ENCODE results near the gene NOP16.

Gene NOP16

GRCh38 chr5:176384366-176384930, 4.0 kb downstream of the NOP16 start:
- WGBS: 96% methylated on average over 8 of the region's 8 CpGs
- no peaks in the 10 kb centered on the region for H3K9me3 ChIP-seq (ENCODE audit: insufficient read depth, low read depth, low read length)
- no peaks in the 10 kb centered on the region for H3K27me3 ChIP-seq (ENCODE audit: insufficient read depth, low read length)
- H3K4me1 ChIP-seq (ENCODE audit: insufficient read depth, low read length): peaks cover 7% of the 10 kb centered on the region
- H3K4me3 ChIP-seq (ENCODE audit: low read length): no peak overlapping the region
- peaks cover 71% of the 10 kb centered on the region for H3K36me3 ChIP-seq (ENCODE audit: insufficient read depth, low read length)
- no peak overlapping the region for H3K9ac ChIP-seq (ENCODE audit: low read depth, low read length)
- H3K27ac ChIP-seq (ENCODE audit: low read depth, low read length): no peak overlapping the region

GRCh38 chr5:176383961-176384360, 4.4 kb downstream of the NOP16 start:
- WGBS: 94% methylated on average over 9 of the region's 9 CpGs
- Histone ChIP-seq H3K36me3 (ENCODE audit: insufficient read depth, low read length) (peaks cover 75% of the 10 kb centered on the region), H3K4me3 (ENCODE audit: low read length) (no peak overlapping the region), H3K27me3 (ENCODE audit: insufficient read depth, low read length) (no peaks in the 10 kb centered on the region), H3K9ac (ENCODE audit: low read depth, low read length) (no peak overlapping the region), H3K4me1 (ENCODE audit: insufficient read depth, low read length) (peaks cover 7% of the 10 kb centered on the region), H3K27ac (ENCODE audit: low read depth, low read length) (no peak overlapping the region), H3K9me3 (ENCODE audit: insufficient read depth, low read depth, low read length) (no peaks in the 10 kb centered on the region)

GRCh38 chr5:176383248-176383905, 5.0 kb downstream of the NOP16 start:
- 95% methylated on average over 15 of the region's 15 CpGs for WGBS
- Histone ChIP-seq H3K9ac (ENCODE audit: low read depth, low read length) (no peak overlapping the region), H3K4me3 (ENCODE audit: low read length) (no peak overlapping the region), H3K27ac (ENCODE audit: low read depth, low read length) (no peak overlapping the region), H3K9me3 (ENCODE audit: insufficient read depth, low read depth, low read length) (no peaks in the 10 kb centered on the region), H3K4me1 (ENCODE audit: insufficient read depth, low read length) (peaks cover 7% of the 10 kb centered on the region), H3K36me3 (ENCODE audit: insufficient read depth, low read length) (peaks cover 75% of the 10 kb centered on the region), H3K27me3 (ENCODE audit: insufficient read depth, low read length) (no peaks in the 10 kb centered on the region)

DNA sequence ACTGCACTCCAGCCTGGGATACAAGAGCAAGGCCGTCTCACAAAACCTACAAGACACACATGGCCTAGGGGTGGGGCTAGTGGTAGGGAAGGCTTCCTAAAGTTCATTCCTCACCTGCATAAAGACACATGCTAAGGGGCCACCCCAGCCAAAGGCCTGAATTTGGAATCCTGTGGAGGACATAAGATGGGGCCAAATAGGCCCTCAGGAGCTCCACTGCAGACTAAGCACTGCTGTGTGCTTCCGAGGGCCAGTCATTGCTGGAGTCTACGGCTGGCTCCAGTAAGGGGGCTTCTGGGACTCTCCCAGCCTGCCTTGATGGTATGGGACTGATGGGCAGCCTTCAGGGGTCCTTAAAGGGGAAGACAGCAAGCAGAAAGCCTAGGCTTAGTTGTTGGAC, 5.7 kb downstream of the NOP16 start:
- WGBS: 93% methylated on average over 2 of the region's 3 CpGs
- no peak overlapping the region for H3K27ac ChIP-seq (ENCODE audit: low read depth, low read length)
- no peaks in the 10 kb centered on the region for H3K9me3 ChIP-seq (ENCODE audit: insufficient read depth, low read depth, low read length)
- H3K4me1 ChIP-seq (ENCODE audit: insufficient read depth, low read length): peaks cover 7% of the 10 kb centered on the region
- H3K27me3 ChIP-seq (ENCODE audit: insufficient read depth, low read length): no peaks in the 10 kb centered on the region
- H3K4me3 ChIP-seq (ENCODE audit: low read length): no peak overlapping the region
- peaks cover 75% of the 10 kb centered on the region for H3K36me3 ChIP-seq (ENCODE audit: insufficient read depth, low read length)
- no peak overlapping the region for H3K9ac ChIP-seq (ENCODE audit: low read depth, low read length)

GRCh38 chr5:176381979-176382378, 6.4 kb downstream of the NOP16 start:
- peaks cover 72% of the 10 kb centered on the region for H3K36me3 ChIP-seq (ENCODE audit: insufficient read depth, low read length)
- 93% methylated on average over 3 of the region's 3 CpGs for WGBS

GRCh38 chr5:176381423-176381822, 7.0 kb downstream of the NOP16 start:
- peaks cover 67% of the 10 kb centered on the region for H3K36me3 ChIP-seq (ENCODE audit: insufficient read depth, low read length)
- H3K4me3 ChIP-seq (ENCODE audit: low read length): no peak overlapping the region
- no peaks in the 10 kb centered on the region for H3K9me3 ChIP-seq (ENCODE audit: insufficient read depth, low read depth, low read length)
- no peak overlapping the region for H3K27ac ChIP-seq (ENCODE audit: low read depth, low read length)
- WGBS: 91% methylated on average over 3 of the region's 3 CpGs
- H3K9ac ChIP-seq (ENCODE audit: low read depth, low read length): no peak overlapping the region
- no peaks in the 10 kb centered on the region for H3K4me1 ChIP-seq (ENCODE audit: insufficient read depth, low read length)
- H3K27me3 ChIP-seq (ENCODE audit: insufficient read depth, low read length): no peaks in the 10 kb centered on the region

More at GRCh38 chr5:176381979-176382378, 6.4 kb downstream of the NOP16 start:
- H3K9ac ChIP-seq (ENCODE audit: low read depth, low read length): no peak overlapping the region
- H3K9me3 ChIP-seq (ENCODE audit: insufficient read depth, low read depth, low read length): no peaks in the 10 kb centered on the region
- peaks cover 2% of the 10 kb centered on the region for H3K4me1 ChIP-seq (ENCODE audit: insufficient read depth, low read length)
- H3K4me3 ChIP-seq (ENCODE audit: low read length): no peak overlapping the region
- H3K27me3 ChIP-seq (ENCODE audit: insufficient read depth, low read length): no peaks in the 10 kb centered on the region
- no peak overlapping the region for H3K27ac ChIP-seq (ENCODE audit: low read depth, low read length)

- Histone ChIP-seq H3K27me3 (ENCODE audit: insufficient read depth, low read length) (no peaks in the 10 kb centered on the region), H3K9ac (ENCODE audit: low read depth, low read length) (no peak overlapping the region), H3K4me3 (ENCODE audit: low read length) (no peak overlapping the region), H3K27ac (ENCODE audit: low read depth, low read length) (no peak overlapping the region), H3K36me3 (ENCODE audit: insufficient read depth, low read length) (peaks cover 53% of the 10 kb centered on the region), H3K9me3 (ENCODE audit: insufficient read depth, low read depth, low read length) (no peaks in the 10 kb centered on the region), H3K4me1 (ENCODE audit: insufficient read depth, low read length) (no peaks in the 10 kb centered on the region)
- 94% methylated on average over 3 of the region's 3 CpGs for WGBS
Observed at GRCh38 chr5:176379881-176380280, 8.5 kb downstream of the NOP16 start.

GRCh38 chr5:176373100-176373818, 15.1 kb downstream of the NOP16 start:
- Histone ChIP-seq H3K9me3 (ENCODE audit: insufficient read depth, low read depth, low read length) (no peaks in the 10 kb centered on the region), H3K9ac (ENCODE audit: low read depth, low read length) (no peak overlapping the region), H3K36me3 (ENCODE audit: insufficient read depth, low read length) (peaks cover 18% of the 10 kb centered on the region), H3K4me1 (ENCODE audit: insufficient read depth, low read length) (no peaks in the 10 kb centered on the region), H3K27ac (ENCODE audit: low read depth, low read length) (no peak overlapping the region), H3K4me3 (ENCODE audit: low read length) (no peak overlapping the region), H3K27me3 (ENCODE audit: insufficient read depth, low read length) (no peaks in the 10 kb centered on the region)
- 94% methylated on average over 7 of the region's 7 CpGs for WGBS

DNA sequence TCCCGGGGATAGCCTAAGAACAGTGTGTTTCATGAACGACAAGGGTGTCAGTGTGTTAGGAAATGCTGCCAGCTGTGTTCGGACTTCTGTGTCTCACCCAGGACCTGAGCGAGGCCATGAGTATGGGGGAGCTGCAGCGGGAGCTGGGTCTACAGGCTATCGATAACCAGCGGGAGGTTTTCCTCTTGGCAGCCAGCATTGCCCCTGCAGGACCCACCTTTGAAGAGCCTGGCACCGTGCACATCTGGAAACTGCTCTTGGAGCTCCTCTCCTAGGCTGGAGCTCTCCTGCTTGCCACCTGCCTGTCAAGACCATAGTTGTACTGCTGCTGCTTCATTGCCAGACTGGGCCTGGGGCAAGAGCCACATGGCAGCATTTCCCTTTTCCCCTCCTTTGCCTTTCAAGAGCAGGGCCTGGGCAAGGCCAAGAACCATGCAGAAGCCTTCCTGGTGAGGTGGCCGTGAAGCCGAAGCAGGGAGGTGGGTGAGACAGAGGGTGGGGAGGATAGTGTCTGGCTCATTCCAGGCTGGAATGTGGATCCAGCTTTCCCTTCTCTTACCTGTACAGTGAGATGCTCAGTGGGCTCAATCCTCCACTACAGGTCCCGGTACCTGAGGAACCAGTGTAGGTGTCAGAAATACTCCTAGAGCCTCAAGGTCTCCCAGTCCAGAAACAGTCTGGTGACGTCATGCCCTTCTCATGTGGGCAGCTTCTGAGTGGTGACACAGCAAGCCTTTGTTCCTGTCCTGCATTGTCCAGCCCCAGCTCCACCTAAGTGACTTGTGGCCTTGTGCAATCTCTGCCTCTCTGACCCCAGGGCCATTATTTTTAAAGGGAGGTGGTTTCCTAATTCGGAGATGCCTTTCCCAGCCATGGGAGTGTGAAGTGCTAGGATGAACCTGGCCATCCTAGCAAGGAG, 16.5 kb downstream of the NOP16 start:
- no peak overlapping the region for H3K4me3 ChIP-seq (ENCODE audit: low read length)
- no peaks in the 10 kb centered on the region for H3K4me1 ChIP-seq (ENCODE audit: insufficient read depth, low read length)
- H3K9ac ChIP-seq (ENCODE audit: low read depth, low read length): no peak overlapping the region
- H3K27ac ChIP-seq (ENCODE audit: low read depth, low read length): no peak overlapping the region
- peaks cover 25% of the 10 kb centered on the region for H3K36me3 ChIP-seq (ENCODE audit: insufficient read depth, low read length)
- no peaks in the 10 kb centered on the region for H3K9me3 ChIP-seq (ENCODE audit: insufficient read depth, low read depth, low read length)
- H3K27me3 ChIP-seq (ENCODE audit: insufficient read depth, low read length): peaks cover 12% of the 10 kb centered on the region
- WGBS: 94% methylated on average over 13 of the region's 13 CpGs

DNA sequence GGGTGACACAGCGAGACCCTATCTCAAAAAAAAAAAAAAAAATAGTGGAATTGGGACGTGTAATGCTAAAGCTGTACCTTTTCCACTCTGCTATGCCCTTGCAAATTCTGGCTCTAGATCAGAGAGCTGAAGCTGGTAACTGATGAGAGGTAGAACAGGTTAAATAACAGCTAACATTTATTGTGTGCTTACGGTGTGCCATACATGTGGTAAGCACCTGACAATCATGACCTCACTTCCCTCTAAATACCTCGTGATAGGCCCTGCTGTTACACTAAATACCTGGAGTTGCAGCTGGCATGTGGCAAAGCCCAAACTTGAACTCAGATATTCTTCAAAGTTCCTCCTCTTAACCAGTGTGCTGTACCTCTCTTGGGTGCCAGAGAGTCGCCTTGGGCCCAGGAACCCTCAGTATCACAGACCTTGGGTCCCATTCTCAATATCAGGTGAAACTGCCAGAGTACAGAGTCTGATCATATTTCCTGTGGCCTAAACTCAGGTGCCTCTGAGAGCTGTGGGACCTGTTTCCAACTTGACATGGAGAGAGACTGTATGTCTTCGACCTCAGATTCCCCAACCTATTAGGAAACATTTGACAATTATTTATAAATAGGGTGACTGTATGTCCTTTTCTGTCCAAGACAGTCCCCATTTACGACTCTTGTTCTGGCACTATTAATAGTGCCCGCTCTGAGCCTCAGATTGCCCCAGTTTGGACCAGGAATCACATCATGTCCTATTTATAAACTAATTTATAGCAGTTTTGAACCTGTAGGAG, 18.3 kb downstream of the NOP16 start:
- H3K4me1 ChIP-seq (ENCODE audit: insufficient read depth, low read length): no peaks in the 10 kb centered on the region
- H3K27ac ChIP-seq (ENCODE audit: low read depth, low read length): no peak overlapping the region
- H3K9ac ChIP-seq (ENCODE audit: low read depth, low read length): no peak overlapping the region
- H3K4me3 ChIP-seq (ENCODE audit: low read length): no peak overlapping the region
- H3K9me3 ChIP-seq (ENCODE audit: insufficient read depth, low read depth, low read length): no peaks in the 10 kb centered on the region
- peaks cover 29% of the 10 kb centered on the region for H3K27me3 ChIP-seq (ENCODE audit: insufficient read depth, low read length)
- H3K36me3 ChIP-seq (ENCODE audit: insufficient read depth, low read length): peaks cover 23% of the 10 kb centered on the region
- WGBS: 89% methylated on average over 7 of the region's 8 CpGs
